HEK293 (cell line): Measurements from ENCODE around the gene PFN1.
A peak's percentile ranks its signal among the peaks of the same experiment; 100 is the strongest.

Experiments used
- BCL11A ChIP-seq: fragments of 450-650 bp; formaldehyde crosslinking; IDR thresholded peaks from 2 replicates; pipeline ENCODE4 v1.5.1; 2016; ENCODE audit warnings: low read depth, missing biosample characterization, missing genetic modification characterization
- BCL11B ChIP-seq: fragments of 450-650 bp; formaldehyde crosslinking; IDR thresholded peaks from 2 replicates; pipeline ENCODE4 v1.5.1; 2016; ENCODE audit warnings: low read depth, missing biosample characterization, missing genetic modification characterization
- EGR2 ChIP-seq: fragments of 450-650 bp; formaldehyde crosslinking; IDR thresholded peaks from 2 replicates; pipeline ENCODE4 v1.5.1; 2016; ENCODE audit warnings: low read depth, missing biosample characterization, missing genetic modification characterization
- KLF7 ChIP-seq: fragments of 450-650 bp; formaldehyde crosslinking; IDR thresholded peaks from 2 replicates; pipeline ENCODE4 v1.5.1; 2016; ENCODE audit warnings: missing biosample characterization, missing genetic modification characterization, borderline replicate concordance
- KLF8 ChIP-seq: fragments of 450-650 bp; formaldehyde crosslinking; IDR thresholded peaks from 2 replicates; pipeline ENCODE4 v1.5.1; 2016; ENCODE audit warnings: missing biosample characterization, missing genetic modification characterization
- OSR2 ChIP-seq: fragments of 450-650 bp; formaldehyde crosslinking; IDR thresholded peaks from 2 replicates; pipeline ENCODE4 v1.5.1; 2016; ENCODE audit warnings: missing biosample characterization, missing genetic modification characterization
- REPIN1 ChIP-seq: fragments of 450-650 bp; formaldehyde crosslinking; IDR thresholded peaks from 2 replicates; pipeline ENCODE4 v1.5.1; 2017; ENCODE audit warnings: missing biosample characterization, missing genetic modification characterization, low read depth
- ZFP3 ChIP-seq: fragments of 450-650 bp; formaldehyde crosslinking; IDR thresholded peaks from 2 replicates; pipeline ENCODE4 v1.5.1; 2016; ENCODE audit warnings: low read depth, missing biosample characterization, missing genetic modification characterization
- ZFP41 ChIP-seq: fragments of 450-650 bp; formaldehyde crosslinking; IDR thresholded peaks from 2 replicates; pipeline ENCODE4 v1.5.1; 2016; ENCODE audit warnings: missing biosample characterization, missing genetic modification characterization, borderline replicate concordance
- ZNF112 ChIP-seq: fragments of 450-650 bp; formaldehyde crosslinking; IDR thresholded peaks from 2 replicates; pipeline ENCODE4 v1.5.0; 2017; ENCODE audit warnings: missing biosample characterization, missing genetic modification characterization
- ZNF133 ChIP-seq: fragments of 450-650 bp; formaldehyde crosslinking; IDR thresholded peaks from 2 replicates; pipeline ENCODE4 v1.5.1; 2016; ENCODE audit warnings: missing biosample characterization, missing genetic modification characterization
- ZNF19 ChIP-seq: fragments of 450-650 bp; formaldehyde crosslinking; IDR thresholded peaks from 2 replicates; pipeline ENCODE4; 2016; ENCODE audit warnings: missing biosample characterization, missing genetic modification characterization, low read depth
- ZNF202 ChIP-seq: fragments of 450-650 bp; formaldehyde crosslinking; IDR thresholded peaks from 2 replicates; pipeline ENCODE4 v1.5.1; 2016; ENCODE audit warnings: missing biosample characterization, missing genetic modification characterization, borderline replicate concordance
- ZNF221 ChIP-seq: fragments of 450-650 bp; formaldehyde crosslinking; IDR thresholded peaks from 2 replicates; pipeline ENCODE4 v1.5.1; 2017; ENCODE audit warnings: missing biosample characterization, missing genetic modification characterization, borderline replicate concordance
- ZNF274 ChIP-seq, 2 experiments: fragments of 200-500 bp in 1 of 2; fragments of 450-650 bp in 1 of 2; sonication (Bioruptor generic) in 1 of 2; formaldehyde crosslinking in 1 of 2; IDR thresholded peaks; 2 replicates each; pipeline versions ENCODE4 v1.5.1 to v1.6.1; 2014 to 2016; ENCODE audit warnings: borderline replicate concordance in 1 of 2, inconsistent platforms in 1 of 2, low read length in 1 of 2, missing biosample characterization in 1 of 2, missing genetic modification characterization in 1 of 2
- ZNF302 ChIP-seq: fragments of 450-650 bp; formaldehyde crosslinking; IDR thresholded peaks from 2 replicates; pipeline ENCODE4 v1.5.1; 2016; ENCODE audit warnings: missing biosample characterization, missing genetic modification characterization, low read depth
- ZNF354C ChIP-seq: fragments of 450-650 bp; formaldehyde crosslinking; IDR thresholded peaks from 2 replicates; pipeline ENCODE4 v1.5.1; 2016; ENCODE audit warnings: missing biosample characterization, missing genetic modification characterization, low read depth, borderline replicate concordance
- ZNF394 ChIP-seq: fragments of 450-650 bp; formaldehyde crosslinking; IDR thresholded peaks from 2 replicates; pipeline ENCODE4 v1.5.1; 2016; ENCODE audit warnings: missing biosample characterization, missing genetic modification characterization, mild to moderate bottlenecking, moderate library complexity, borderline replicate concordance
- ZNF423 ChIP-seq: fragments of 450-650 bp; formaldehyde crosslinking; IDR thresholded peaks from 2 replicates; pipeline ENCODE4 v1.5.1; 2016; ENCODE audit warnings: missing biosample characterization, missing genetic modification characterization
- ZNF473 ChIP-seq: fragments of 450-650 bp; formaldehyde crosslinking; IDR thresholded peaks from 2 replicates; pipeline ENCODE4 v1.5.1; 2017; ENCODE audit warnings: missing biosample characterization, missing genetic modification characterization
- ZNF529 ChIP-seq: fragments of 450-650 bp; formaldehyde crosslinking; IDR thresholded peaks from 2 replicates; pipeline ENCODE4 v1.5.1; 2017; ENCODE audit warnings: missing genetic modification characterization, missing biosample characterization; ENCODE audit not compliant: insufficient replicate concordance
- ZNF530 ChIP-seq: fragments of 450-650 bp; formaldehyde crosslinking; IDR thresholded peaks from 2 replicates; pipeline ENCODE4 v1.5.1; 2016; ENCODE audit warnings: low read depth, missing biosample characterization, missing genetic modification characterization
- ZNF664 ChIP-seq: fragments of 450-650 bp; formaldehyde crosslinking; IDR thresholded peaks from 2 replicates; pipeline ENCODE4 v1.5.1; 2016; ENCODE audit warnings: missing biosample characterization, missing genetic modification characterization
- ZNF701 ChIP-seq: fragments of 450-650 bp; formaldehyde crosslinking; IDR thresholded peaks from 2 replicates; pipeline ENCODE4 v1.5.1; 2016; ENCODE audit warnings: missing biosample characterization, missing genetic modification characterization
- ZNF707 ChIP-seq: fragments of 450-650 bp; formaldehyde crosslinking; IDR thresholded peaks from 2 replicates; pipeline ENCODE4 v1.5.1; 2016; ENCODE audit warnings: missing biosample characterization, missing genetic modification characterization
- ZNF76 ChIP-seq: fragments of 450-650 bp; formaldehyde crosslinking; IDR thresholded peaks from 2 replicates; pipeline ENCODE4; 2016; ENCODE audit warnings: low read depth, missing biosample characterization, missing genetic modification characterization, borderline replicate concordance
- ZNF830 ChIP-seq: fragments of 450-650 bp; IDR thresholded peaks from 2 replicates; pipeline ENCODE4 v1.5.0; 2018; ENCODE audit warnings: missing biosample characterization, missing genetic modification characterization, low read depth, mild to moderate bottlenecking, moderate library complexity
- ZXDB ChIP-seq: fragments of 450-650 bp; formaldehyde crosslinking; IDR thresholded peaks from 2 replicates; pipeline ENCODE4 v1.5.1; 2016; ENCODE audit warnings: missing biosample characterization, missing genetic modification characterization
- TF ChIP-seq, protein P1 (sequence below): IDR thresholded peaks from 2 replicates; pipeline ENCODE4 v1.6.1; 2011; ENCODE audit warnings: mild to moderate bottlenecking, low read depth, low read length, borderline replicate concordance
- TF ChIP-seq, protein P2 (sequence below): fragments of 450-650 bp; formaldehyde crosslinking; IDR thresholded peaks from 2 replicates; pipeline ENCODE4 v1.5.1; 2016; ENCODE audit warnings: missing biosample characterization, missing genetic modification characterization
- TF ChIP-seq, protein P3 (sequence below): fragments of 450-650 bp; formaldehyde crosslinking; IDR thresholded peaks from 2 replicates; pipeline ENCODE4 v1.5.1; 2016; ENCODE audit warnings: missing biosample characterization, missing genetic modification characterization, low read depth
- TF ChIP-seq, protein P4 (sequence below): fragments of 450-650 bp; formaldehyde crosslinking; IDR thresholded peaks from 2 replicates; pipeline ENCODE4 v1.5.1; 2017; ENCODE audit warnings: missing biosample characterization, missing genetic modification characterization

The PFN1 gene

DNA sequence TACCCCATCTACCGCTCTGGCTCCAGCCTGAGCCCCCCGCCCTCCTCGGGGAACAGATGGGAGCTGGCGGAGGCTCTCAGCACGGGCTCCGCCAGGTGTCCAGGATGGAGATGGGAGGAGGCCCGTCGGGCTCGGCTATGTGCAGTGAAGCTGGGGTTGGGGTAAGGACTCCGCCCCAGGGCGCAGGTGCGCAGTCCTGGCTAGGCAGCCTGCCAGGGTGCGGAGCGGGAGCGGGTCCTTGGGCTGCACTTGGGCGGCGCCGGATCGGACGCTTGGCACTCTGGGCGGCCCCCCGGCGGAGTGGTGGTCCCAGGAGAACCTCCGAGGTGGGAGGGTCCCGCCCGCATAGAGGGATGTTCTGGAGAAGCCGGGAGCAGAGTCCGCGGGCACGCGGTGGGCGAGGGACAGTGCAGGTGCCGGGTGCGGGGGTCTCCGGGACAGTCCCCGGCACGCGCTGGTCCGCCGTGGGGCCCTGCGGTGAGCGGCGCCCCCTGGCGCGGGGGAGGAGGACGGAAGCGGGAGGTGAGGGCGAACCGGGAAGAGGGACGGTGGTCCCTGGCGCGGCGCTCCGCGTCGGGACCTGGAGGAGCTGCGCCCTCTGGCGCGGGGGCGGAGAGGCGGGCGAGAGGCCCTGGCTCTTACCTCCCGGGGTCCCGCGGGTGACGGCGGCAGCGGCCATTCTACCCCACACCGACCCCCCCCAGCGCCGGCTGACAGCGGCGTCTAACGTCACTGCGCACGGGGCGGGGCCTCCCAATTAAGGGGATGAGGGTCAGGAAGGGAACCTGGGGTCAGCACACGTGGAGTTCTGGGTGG, 38.8 kb upstream of the PFN1 start, which contains the start of gene CAMTA2 (continued):
- TF ChIP-seq ZNF274 (IDR thresholded peaks at IDR 0.05; ENCODE audit: low read length) (no peak), ZNF274 (tag by site-specific recombination; IDR thresholded peaks at IDR 0.05; ENCODE audit: borderline replicate concordance) (no peak), ZXDB (tag by site-specific recombination) (no peak; the same call in none of the 2 replicates), ZNF530 (tag by site-specific recombination) (no peak), BCL11A (tag by site-specific recombination) (0 out of 2 replicates have a peak, but pooled peaks have one; percentile 64), ZFP41 (tag by site-specific recombination) (no peak), OSR2 (tag by site-specific recombination) (peak; percentile 61), ZNF664 (tag by site-specific recombination) (no peak), ZNF112 (tag by site-specific recombination) (no peak), ZNF473 (tag by site-specific recombination) (no peak), ZNF394 (tag by site-specific recombination) (peak; percentile 48), ZNF302 (tag by site-specific recombination) (no peak), ZNF133 (tag by site-specific recombination) (no peak), ZNF529 (tag by site-specific recombination) (no peak), BCL11B (tag by site-specific recombination) (peak; percentile 66; the same call in 1 of the 2 replicates), ZNF202 (tag by site-specific recombination) (no peak), ZFP3 (tag by site-specific recombination) (no peak), ZNF354C (tag by site-specific recombination) (no peak), ZNF19 (tag by site-specific recombination) (no peak), ZNF701 (no peak), KLF8 (tag by site-specific recombination) (peak; percentile 82; the same call in 1 of the 2 replicates), ZNF707 (tag by site-specific recombination) (no peak), KLF7 (tag by site-specific recombination) (no peak), ZNF423 (tag by site-specific recombination) (peak; percentile 98), ZNF221 (tag by site-specific recombination) (0 out of 2 replicates have a peak, but pooled peaks have one; percentile 57), ZNF830 (tag by site-specific recombination) (no peak), EGR2 (tag by site-specific recombination) (peak; percentile 80), ZNF76 (peak; percentile 82), REPIN1 (tag by site-specific recombination) (peak; percentile 85)
- TF ChIP-seq, protein P1, sequence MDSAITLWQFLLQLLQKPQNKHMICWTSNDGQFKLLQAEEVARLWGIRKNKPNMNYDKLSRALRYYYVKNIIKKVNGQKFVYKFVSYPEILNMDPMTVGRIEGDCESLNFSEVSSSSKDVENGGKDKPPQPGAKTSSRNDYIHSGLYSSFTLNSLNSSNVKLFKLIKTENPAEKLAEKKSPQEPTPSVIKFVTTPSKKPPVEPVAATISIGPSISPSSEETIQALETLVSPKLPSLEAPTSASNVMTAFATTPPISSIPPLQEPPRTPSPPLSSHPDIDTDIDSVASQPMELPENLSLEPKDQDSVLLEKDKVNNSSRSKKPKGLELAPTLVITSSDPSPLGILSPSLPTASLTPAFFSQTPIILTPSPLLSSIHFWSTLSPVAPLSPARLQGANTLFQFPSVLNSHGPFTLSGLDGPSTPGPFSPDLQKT = no peak
- TF ChIP-seq, protein P2, sequence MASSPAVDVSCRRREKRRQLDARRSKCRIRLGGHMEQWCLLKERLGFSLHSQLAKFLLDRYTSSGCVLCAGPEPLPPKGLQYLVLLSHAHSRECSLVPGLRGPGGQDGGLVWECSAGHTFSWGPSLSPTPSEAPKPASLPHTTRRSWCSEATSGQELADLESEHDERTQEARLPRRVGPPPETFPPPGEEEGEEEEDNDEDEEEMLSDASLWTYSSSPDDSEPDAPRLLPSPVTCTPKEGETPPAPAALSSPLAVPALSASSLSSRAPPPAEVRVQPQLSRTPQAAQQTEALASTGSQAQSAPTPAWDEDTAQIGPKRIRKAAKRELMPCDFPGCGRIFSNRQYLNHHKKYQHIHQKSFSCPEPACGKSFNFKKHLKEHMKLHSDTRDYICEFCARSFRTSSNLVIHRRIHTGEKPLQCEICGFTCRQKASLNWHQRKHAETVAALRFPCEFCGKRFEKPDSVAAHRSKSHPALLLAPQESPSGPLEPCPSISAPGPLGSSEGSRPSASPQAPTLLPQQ = peak; percentile 94
- TF ChIP-seq, protein P3, sequence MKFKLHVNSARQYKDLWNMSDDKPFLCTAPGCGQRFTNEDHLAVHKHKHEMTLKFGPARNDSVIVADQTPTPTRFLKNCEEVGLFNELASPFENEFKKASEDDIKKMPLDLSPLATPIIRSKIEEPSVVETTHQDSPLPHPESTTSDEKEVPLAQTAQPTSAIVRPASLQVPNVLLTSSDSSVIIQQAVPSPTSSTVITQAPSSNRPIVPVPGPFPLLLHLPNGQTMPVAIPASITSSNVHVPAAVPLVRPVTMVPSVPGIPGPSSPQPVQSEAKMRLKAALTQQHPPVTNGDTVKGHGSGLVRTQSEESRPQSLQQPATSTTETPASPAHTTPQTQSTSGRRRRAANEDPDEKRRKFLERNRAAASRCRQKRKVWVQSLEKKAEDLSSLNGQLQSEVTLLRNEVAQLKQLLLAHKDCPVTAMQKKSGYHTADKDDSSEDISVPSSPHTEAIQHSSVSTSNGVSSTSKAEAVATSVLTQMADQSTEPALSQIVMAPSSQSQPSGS (tag by site-specific recombination) = no peak
- TF ChIP-seq, protein P4, sequence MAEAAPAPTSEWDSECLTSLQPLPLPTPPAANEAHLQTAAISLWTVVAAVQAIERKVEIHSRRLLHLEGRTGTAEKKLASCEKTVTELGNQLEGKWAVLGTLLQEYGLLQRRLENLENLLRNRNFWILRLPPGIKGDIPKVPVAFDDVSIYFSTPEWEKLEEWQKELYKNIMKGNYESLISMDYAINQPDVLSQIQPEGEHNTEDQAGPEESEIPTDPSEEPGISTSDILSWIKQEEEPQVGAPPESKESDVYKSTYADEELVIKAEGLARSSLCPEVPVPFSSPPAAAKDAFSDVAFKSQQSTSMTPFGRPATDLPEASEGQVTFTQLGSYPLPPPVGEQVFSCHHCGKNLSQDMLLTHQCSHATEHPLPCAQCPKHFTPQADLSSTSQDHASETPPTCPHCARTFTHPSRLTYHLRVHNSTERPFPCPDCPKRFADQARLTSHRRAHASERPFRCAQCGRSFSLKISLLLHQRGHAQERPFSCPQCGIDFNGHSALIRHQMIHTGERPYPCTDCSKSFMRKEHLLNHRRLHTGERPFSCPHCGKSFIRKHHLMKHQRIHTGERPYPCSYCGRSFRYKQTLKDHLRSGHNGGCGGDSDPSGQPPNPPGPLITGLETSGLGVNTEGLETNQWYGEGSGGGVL (tag by site-specific recombination) = peak; percentile 90
